ENCODE measurements around the gene LAG3.

Gene LAG3

DNA sequence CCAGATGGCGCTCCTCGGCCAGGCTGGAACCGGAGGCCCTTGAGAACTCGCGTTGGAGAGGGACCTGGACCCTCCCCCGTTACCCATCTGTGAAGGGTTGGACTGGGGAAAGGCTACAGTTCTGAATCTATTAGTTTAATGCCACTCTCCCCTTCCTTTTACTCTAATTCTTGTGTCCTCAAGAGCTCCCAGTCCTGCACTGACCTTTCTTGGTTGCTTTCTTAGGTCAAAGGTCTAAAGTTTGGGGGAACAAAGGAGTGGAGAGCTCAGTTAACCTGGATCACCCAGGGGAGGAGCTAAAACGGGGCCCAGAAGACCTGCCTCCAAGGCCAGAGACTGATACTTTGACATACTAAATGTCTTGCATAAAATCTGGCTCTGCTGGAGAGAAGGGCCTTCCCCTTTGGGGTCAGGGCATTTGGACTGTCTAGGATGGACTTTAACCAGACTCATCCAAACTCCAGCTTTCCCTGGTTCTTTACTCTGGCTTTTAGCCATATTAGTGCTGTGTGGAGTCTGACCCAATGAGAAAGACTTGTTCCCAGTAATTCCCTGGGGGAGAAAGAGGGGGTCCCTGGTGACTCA, 18.5 kb upstream of the LAG3 start:
- DNase-seq = no peak

DNA sequence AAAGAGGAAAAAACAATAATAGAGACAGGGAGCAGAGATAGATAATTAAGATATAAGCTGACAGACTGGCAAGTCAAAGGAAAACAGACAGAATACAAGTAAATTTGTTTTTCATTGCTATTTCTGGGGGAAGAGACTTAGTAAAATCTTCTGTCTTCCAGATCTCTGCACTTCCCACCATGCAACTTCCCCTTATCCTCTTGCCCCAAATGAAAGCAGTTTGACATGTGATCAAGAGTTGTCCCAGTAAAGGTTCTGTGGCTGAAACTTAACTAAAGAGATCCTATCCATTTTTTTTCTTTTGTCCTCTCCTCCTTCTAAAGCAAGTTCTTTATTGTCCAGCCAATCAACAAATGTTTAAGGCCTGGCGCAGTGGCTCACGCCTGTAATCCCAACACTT, 17.9 kb upstream of the LAG3 start:
- DNase-seq = no peak

GRCh38 chr12:6757028-6757690, 15.2 kb upstream of the LAG3 start:
- no peak for DNase-seq

- no peak for DNase-seq
These were observed 13.7 kb upstream of the LAG3 start for GRCh38 chr12:6758506-6759095.

GRCh38 chr12:6759741-6760140, 12.6 kb upstream of the LAG3 start:
- DNase-seq = no peak

GRCh38 chr12:6763380-6763779, 8.9 kb upstream of the LAG3 start:
- no peak for DNase-seq

GRCh38 chr12:6764011-6764828, 8.1 kb upstream of the LAG3 start:
- no peak for DNase-seq

- DNase-seq = no peak
These were observed 7.2 kb upstream of the LAG3 start for GRCh38 chr12:6765048-6765633.

DNA sequence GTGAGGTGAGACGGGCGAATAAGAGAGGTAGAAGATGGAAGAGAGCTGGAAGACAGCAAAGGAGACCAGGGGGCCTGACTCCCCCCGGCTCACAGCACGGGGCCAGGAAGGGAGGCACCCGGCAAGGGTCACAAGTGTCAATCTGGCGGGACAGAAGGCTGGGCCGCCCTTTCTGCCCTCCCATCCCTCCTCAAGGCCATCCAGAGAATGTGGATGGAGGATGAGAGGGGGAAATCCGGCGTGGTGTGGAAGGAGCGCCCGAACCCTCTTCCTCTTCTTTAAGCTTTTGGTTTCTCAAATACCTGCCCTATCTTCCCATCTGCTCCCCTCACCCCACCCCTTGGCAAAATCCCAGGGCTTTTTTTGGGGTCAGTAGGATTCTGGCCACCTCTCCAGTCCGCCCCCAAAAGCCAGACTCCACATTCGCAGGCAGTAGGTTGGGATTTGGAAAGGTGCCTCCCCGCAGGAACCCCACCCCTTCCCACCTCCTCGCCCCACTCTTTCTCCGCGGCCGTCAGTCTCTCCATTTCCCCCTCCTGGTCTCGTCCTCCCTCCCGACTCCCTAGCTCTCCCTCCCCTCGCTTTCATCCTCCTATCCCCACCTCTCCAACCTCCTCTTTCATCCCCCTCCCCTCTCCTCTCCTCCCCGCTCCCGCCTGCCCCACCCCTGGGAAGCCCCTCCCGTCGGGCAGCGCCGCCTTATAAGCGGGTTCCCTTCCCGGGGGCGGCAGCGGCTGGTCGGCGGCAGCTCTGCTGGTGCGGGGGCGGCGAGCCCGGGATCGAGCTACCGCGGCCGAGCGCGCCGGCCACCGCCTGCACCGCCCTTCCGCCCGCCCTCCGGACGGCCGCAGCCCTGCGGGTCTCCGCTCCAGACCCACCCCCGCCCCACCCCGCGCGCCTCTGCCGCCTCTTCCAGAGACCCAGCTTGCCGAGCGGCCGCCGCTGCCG, 6.4 kb upstream of the LAG3 start, which contains the start of gene PTMS:
Gene PTMS (plus strand): TSS at position 730 of the 948 bp plus-strand sequence. CDS start 343 bp downstream, outside the sequence.
- no peak for DNase-seq

DNA sequence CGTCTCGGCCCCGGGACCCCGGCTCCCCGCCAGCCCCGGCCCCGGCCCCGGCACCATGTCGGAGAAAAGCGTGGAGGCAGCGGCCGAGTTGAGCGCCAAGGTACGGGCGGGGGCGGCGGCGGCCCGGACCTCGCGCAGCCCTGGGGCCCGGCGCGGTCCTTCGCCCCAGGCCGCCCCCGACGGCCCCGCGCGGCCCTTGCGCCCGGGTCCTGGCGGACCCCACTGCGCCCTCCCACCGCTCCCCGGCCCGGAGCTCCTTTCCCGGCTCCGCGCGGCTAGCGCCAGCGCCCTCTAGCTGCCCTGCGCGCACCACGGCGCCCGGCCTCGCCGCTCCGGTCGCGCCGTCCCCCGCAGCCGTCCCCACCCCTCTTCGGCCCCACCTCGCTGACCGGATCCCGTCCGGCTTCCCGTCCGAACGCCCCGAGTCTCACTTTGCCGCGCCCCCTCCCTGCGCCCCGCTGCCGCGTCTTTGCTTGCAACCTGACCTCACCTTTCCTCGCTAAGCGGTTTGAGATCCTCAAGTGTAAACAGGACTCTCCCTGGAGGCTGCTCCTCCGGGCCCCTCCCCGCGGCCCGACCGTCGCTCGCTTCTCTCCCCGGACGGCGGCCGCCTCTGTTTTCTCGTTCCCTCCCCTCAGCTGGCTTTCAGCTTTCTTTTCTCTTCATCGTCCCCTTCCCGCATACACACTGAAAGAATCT, 5.5 kb upstream of the LAG3 start:
- DNase-seq = peak; percentile 79

DNA sequence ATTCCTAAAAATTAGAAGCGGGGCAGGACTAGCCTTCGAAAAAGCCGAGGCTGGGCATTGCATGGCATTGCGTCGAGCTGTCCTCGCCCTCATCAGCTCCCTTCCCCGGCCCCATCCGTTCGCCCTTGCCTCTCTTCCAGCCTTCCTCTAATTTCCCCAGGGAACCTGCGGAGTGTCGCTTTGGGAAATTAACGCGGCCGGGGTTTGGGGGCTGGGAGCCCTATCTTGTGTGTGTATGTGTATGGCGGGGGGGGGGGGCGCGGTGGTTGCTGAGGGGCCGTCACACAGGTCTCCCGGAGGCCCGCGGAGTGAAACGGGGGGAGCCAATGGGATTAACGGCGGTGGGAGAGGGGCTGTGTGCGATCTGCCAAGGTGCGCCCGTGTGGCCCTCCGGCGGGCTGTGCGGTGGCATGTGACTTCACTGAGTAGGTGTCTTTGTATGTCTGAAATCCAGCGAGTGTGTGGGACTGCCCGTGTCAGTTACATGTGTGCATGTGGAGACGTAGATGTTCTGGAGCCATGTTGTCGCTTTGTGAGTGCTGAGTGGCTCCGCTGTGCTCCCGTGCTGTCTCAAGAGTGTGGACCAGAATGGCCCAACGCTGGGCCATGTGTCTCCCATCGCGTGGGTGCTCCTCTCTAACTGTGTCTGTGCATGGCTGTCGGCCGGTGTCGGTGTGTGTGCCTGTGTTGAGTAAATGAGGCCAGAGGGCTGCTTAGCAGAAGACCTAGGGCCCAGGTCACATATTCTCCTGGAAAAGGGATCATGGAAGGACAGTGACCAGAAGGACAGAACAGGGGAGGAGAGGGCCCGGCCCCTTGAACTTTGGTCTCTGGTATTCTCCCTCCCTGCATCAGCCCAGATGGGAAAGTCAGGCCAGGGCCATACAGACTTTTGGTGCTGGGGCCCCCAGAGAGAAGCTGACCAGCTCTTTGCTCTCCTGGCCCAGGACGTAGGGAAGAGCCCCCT, 4.7 kb upstream of the LAG3 start:
- DNase-seq = no peak

GRCh38 chr12:6768437-6768914, 3.8 kb upstream of the LAG3 start:
- no peak for DNase-seq

- DNase-seq = peak; percentile 62
These were observed 3.3 kb upstream of the LAG3 start for GRCh38 chr12:6768990-6769389.

DNA sequence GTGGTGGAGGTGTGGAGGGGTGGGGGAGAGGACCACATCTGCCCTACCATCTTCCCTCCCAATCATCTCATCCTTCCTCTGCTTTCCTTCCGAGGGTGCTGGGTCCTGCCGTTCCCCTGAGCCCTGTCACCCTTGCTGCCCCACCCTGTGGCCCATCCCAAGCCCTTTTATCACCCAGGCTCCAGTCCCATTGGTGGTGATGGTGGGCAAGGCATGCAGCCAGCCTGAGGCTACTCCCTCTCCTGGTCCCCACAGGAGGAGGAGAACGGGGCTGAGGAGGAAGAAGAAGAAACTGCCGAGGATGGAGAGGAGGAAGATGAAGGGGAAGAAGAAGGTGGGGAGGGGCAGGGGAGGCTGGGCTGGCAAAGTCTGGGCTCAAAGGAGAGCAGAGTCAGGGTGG, 2.7 kb upstream of the LAG3 start:
- no peak for DNase-seq

DNA sequence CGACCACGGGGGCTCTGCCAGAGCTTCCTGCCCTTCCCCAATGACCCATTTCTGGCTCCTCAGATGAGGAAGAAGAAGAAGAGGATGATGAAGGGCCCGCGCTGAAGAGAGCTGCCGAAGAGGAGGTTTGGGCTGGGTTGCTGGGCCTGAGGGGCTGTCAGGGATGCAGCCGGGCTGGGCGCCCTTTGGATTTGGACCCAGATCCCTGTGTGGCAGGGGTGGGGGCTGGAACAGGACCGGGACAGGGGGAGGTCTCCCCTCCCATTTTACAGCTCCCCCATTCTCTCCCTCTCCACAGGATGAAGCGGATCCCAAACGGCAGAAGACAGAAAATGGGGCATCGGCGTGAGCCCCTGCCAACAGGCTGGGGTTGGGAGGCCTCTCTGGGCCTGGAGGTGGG, 2.2 kb upstream of the LAG3 start:
- DNase-seq = no peak

DNA sequence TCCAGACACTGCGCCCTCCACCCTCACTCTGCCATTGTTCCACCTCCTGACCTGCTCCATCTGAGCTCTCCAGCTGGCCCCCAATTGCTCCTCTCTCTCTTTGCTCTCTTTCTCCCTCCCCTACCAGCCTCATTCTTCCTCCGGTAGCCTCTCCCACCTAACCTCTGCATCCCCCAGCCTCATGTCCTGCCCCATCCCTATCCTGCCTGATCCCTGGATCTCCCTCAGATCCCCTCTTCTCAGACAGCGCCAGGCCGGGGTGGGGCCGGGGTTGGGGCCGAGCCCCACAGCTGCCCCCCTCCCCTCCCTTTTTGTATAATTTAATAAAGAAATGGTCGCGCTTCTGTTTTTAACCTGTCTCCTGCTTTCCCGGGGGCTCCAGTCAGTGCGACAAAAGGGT, 1.7 kb upstream of the LAG3 start:
- no peak for DNase-seq

DNA sequence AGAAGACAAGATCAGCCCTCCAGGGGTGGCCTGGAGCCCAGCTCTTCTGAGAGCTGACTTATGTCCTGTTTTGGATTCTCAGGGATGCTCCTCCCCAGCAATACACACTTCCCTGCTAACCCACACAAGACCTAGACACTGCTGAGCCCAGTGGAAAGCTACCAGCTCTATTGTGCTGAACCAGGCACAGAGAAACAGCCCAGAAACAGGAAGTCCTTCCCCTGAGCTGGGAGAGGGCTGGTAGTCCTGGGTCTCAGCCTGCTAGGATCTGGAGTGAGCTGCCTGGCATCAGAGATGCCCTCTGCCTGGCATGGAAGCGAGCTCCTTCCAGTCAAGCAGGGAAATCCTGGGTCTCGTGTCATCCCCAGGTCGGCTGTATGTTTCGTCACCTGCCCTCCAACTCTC, 1.2 kb upstream of the LAG3 start:
- DNase-seq = no peak

DNA sequence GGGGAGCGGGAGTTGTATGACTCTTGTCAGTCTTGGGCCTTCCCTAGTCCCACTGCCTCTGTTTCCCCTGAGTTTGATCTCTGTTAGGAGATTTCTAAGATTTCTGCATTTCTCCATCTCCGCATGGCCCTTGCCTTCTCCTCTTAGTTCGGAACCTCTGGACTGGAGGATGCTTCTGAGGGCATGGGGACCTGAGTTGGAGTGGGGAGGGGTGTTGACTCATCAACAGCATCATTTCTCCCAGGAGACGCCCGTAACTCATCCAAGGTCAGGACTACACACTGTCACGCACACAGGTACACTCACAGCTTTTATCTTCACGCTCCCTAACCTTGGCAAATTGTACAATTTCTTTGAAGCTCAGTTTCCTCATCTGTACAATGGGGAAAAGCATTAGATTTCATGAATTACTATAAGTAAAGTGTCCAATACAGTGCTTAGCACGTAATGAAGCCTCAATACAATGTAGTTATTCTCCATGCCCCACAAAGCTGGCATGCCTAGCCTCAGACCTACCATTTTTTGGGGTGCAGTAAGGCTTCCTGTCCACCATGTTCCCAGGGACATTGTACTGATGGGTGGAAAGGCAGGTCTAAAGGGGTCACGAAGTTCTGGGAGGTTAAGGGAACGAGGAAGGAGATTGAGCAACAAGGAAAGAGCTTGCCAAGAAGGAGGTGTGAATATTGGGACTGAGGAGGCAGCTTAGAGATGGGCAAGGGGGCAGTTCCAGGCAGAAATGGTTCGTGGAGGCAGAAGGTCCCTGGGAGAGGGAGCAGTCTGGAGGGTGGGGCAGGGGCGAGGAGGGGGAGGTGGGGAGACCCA, 600 bp upstream of the LAG3 start:
- no peak for DNase-seq

Data from activated CD8-positive, alpha-beta memory T cell treated with anti-CD3 and anti-CD28 coated beads, Interleukin-2, amount 50 U/mL, for 48 hours (primary cell).